GM12878 (cell line): ENCODE measurements around the gene NPAS2. TPM values are rescaled to one million over a fixed set of nuclear protein-coding genes. Genes with fewer than 3 reads are reported as not detected.

Experiments used
- CHD1 ChIP-seq: IDR thresholded peaks from 2 replicates; pipeline ENCODE4 v1.6.1; 2012; ENCODE audit warnings: low read depth, low read length, improper control_type of control experiment
- ETV6 ChIP-seq, 2 experiments: fragments of 450-650 bp in 1 of 2; IDR thresholded peaks in 1 of 2; conservative IDR thresholded peaks in 1 of 2; 2 replicates each; pipeline ENCODE4 v1.6.1; 2014; ENCODE audit warnings: antibody characterized with exemption in 1 of 2, borderline replicate concordance in 1 of 2, low read depth in 1 of 2, mild to moderate bottlenecking in 1 of 2, moderate library complexity in 1 of 2
- FOXM1 ChIP-seq: IDR thresholded peaks from 2 replicates; pipeline ENCODE4 v1.6.1; 2012; ENCODE audit warnings: low read depth, mild to moderate bottlenecking, inconsistent platforms, low read length, moderate library complexity
- JUND ChIP-seq: IDR thresholded peaks from 2 replicates; pipeline ENCODE4 v1.6.1; 2012; ENCODE audit warnings: low read depth, mild to moderate bottlenecking, low read length, improper control_type of control experiment, moderate library complexity
- RELB ChIP-seq: fragments of 450-650 bp; IDR thresholded peaks from 2 replicates; pipeline ENCODE4 v1.6.1; 2017; ENCODE audit warnings: low read depth, mild to moderate bottlenecking, moderate library complexity
- SMC3 ChIP-seq: IDR thresholded peaks from 2 replicates; pipeline ENCODE4 v1.6.1; 2011; ENCODE audit warnings: low read length, improper control_type of control experiment, borderline replicate concordance
- STAT3 ChIP-seq: IDR thresholded peaks from 2 replicates; pipeline ENCODE4 v1.6.1; 2011; ENCODE audit warnings: low read depth, low read length, improper control_type of control experiment
- ZSCAN29 ChIP-seq: fragments of 450-650 bp; IDR thresholded peaks from 2 replicates; pipeline ENCODE4 v1.6.1; 2017; ENCODE audit warnings: mild to moderate bottlenecking, moderate library complexity
- polyA plus RNA-seq, 11 experiments: library from polyadenylated mRNA; depleted of rRNA in 4 of 11; unstranded in 6 of 11; stranded (reverse) in 5 of 11; fragments of >200 nt; fragmentation: Nextera tagmentation in 4 of 11; fragmentation: Illumina TruSeq in 1 of 11; extraction: Ambion mirVana in 4 of 11; extraction: Trizol in 1 of 11; gene quantifications; 1 replicate in 1 of 11; 2 replicates in 10 of 11; pipeline versions ENCODE4 v1.2.1 to v1.2.3, GENCODE V29; 2011 to 2016; ENCODE audit warnings: inconsistent platforms in 2 of 11, missing spikeins in 2 of 11, low read depth in 1 of 11
- total RNA-seq, 4 experiments: library from RNA; depleted of rRNA in 3 of 4; stranded (reverse); fragments of >200 nt in 3 of 4; fragmentation: Illumina TruSeq in 1 of 4; extraction: Trizol in 1 of 4; gene quantifications; 2 replicates each; pipeline versions ENCODE4 v1.2.1 to v1.2.3, GENCODE V29; 2013 to 2021
- TF ChIP-seq, protein P1 (sequence below): fragments of 450-650 bp; IDR thresholded peaks from 2 replicates; pipeline ENCODE4 v1.6.1; 2017; ENCODE audit warnings: mild to moderate bottlenecking, moderate library complexity

The NPAS2 gene
- total and polyA plus RNA-seq, 10 of the 15 experiments (the other 5 are each of a cell fraction or from before 2014, with no cell fraction given), result 0.08 TPM; not detected in 9

DNA sequence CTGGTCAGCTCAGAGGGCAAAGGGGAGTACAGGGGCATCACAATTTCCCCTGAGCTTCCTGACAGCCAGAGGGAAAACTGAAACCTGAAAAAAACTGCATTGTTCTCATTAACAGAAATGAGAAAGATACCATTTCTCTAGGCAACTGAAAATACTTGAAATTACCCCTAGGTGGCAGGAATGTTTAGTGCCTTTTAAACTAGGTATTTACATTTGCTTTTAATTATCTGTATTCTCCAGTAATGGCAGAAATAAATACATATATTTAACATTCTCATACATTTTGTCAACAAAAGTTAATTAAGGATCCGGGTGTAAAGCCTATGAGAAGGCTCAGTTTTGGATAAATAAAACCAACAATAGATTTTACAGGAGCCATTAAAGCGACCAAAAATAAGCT, 216.6 kb downstream of the NPAS2 start (continued):
- no peak for TF ChIP-seq CHD1
- TF ChIP-seq RELB, result no peak
- no peak for TF ChIP-seq FOXM1
- no peak for TF ChIP-seq JUND
- TF ChIP-seq, protein P1, sequence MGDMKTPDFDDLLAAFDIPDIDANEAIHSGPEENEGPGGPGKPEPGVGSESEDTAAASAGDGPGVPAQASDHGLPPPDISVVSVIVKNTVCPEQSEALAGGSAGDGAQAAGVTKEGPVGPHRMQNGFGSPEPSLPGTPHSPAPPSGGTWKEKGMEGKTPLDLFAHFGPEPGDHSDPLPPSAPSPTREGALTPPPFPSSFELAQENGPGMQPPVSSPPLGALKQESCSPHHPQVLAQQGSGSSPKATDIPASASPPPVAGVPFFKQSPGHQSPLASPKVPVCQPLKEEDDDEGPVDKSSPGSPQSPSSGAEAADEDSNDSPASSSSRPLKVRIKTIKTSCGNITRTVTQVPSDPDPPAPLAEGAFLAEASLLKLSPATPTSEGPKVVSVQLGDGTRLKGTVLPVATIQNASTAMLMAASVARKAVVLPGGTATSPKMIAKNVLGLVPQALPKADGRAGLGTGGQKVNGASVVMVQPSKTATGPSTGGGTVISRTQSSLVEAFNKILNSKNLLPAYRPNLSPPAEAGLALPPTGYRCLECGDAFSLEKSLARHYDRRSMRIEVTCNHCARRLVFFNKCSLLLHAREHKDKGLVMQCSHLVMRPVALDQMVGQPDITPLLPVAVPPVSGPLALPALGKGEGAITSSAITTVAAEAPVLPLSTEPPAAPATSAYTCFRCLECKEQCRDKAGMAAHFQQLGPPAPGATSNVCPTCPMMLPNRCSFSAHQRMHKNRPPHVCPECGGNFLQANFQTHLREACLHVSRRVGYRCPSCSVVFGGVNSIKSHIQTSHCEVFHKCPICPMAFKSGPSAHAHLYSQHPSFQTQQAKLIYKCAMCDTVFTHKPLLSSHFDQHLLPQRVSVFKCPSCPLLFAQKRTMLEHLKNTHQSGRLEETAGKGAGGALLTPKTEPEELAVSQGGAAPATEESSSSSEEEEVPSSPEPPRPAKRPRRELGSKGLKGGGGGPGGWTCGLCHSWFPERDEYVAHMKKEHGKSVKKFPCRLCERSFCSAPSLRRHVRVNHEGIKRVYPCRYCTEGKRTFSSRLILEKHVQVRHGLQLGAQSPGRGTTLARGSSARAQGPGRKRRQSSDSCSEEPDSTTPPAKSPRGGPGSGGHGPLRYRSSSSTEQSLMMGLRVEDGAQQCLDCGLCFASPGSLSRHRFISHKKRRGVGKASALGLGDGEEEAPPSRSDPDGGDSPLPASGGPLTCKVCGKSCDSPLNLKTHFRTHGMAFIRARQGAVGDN, result no peak
- peak; percentile 76; the same call in 1 of the 2 replicates for TF ChIP-seq SMC3
- TF ChIP-seq STAT3, result no peak
- no peak for TF ChIP-seq ZSCAN29
- no peak for TF ChIP-seq ETV6 (conservative IDR thresholded peaks at IDR 0.05 in 1 of 2, IDR thresholded peaks at IDR 0.05 in 1 of 2; ENCODE audit: borderline replicate concordance in 1 of 2, low read depth in 1 of 2)
